Mucosa of descending colon (tissue), 3 donors: ENCODE measurements around the gene CPT1A. TPM values are rescaled to one million over a fixed set of nuclear protein-coding genes. Genes with fewer than 3 reads are reported as not detected.
A peak's percentile ranks its signal among the peaks of the same experiment; 100 is the strongest.

Experiments used
- ATAC-seq: fragments of 200-7000 bp; cut with Tn5 transposase; one replicate; pipeline ENCODE4 v1.9.1; 2020; ENCODE audit warnings: mild to moderate bottlenecking, moderate library complexity
- DNase-seq, 3 donors: peaks; one replicate each; pipeline ENCODE4 v3.0.0-alpha.2; 2020
- H3K36me3 ChIP-seq: fragments of 200-600 bp; one replicate; pipeline ENCODE4 v1.8.0; 2021; ENCODE audit warnings: low read depth, mild to moderate bottlenecking
- H3K4me1 ChIP-seq: fragments of 200-600 bp; one replicate; pipeline ENCODE4 v1.8.0; 2021; ENCODE audit warnings: low read depth, mild to moderate bottlenecking
- H3K4me3 ChIP-seq: fragments of 200-600 bp; one replicate; pipeline ENCODE4 v1.8.0; 2021; ENCODE audit warnings: mild to moderate bottlenecking
- H3K9me3 ChIP-seq: fragments of 200-600 bp; one replicate; pipeline ENCODE4 v1.8.0; 2021; ENCODE audit warnings: mild to moderate bottlenecking
- intact Hi-C, 2 donors: fragments of 100-400 bp; cut with DNase I in 1 of 2; cut with micrococcal nuclease in 1 of 2; formaldehyde crosslinking; loops; one replicate each; pipeline versions ENCODE4 v1.11.0 to v1.11.1; 2022; cut with DNase I, micrococcal nuclease
- total RNA-seq, 3 donors: library from RNA; stranded (reverse); fragmentation: NEBNext Ultra II Directional in 2 of 3; extraction: Animal tissue kit (Norgen Biotek cat#: 25700) in 2 of 3; gene quantifications; one replicate each; pipeline versions ENCODE4 v1.2.1 to v1.2.4, GENCODE V29; 2021 to 2023
- TF ChIP-seq, protein P1 (sequence below): fragments of 200-600 bp; IDR thresholded peaks from one replicate; pipeline ENCODE4 v1.8.0; 2022; ENCODE audit warnings: antibody characterized with exemption, mild to moderate bottlenecking
- donor health status: DM: no; HTN: no; CAD: no; lungs with moderate emphysema.
- donor health status: DM: no; HTN: no; CAD: no.
- donor health status: DM: no; HTN: yes; CAD: no.

The CPT1A gene
- total RNA-seq, 3 donors from 2014 or later: 130 to 191 (median 144) TPM

DNA sequence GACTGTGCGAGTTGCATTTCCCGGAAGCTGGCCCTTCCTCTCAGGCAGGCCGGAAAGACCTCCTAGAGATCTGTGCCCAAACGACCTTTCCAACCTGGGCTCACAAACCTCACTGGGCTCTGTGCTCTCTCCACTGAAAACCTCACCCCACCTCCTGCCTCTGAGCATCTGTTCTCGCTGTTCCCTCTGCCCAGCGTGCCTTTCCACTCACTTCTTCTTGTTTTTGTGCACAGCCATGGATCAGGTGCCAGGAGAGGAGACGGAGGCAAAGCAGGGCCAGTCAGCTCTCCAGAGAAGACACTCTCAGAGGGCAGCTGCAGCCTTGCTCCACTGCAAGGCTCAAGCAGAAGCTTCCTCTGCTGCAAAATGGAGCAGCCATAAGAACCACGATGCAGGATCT is 10.9 kb upstream of the CPT1A start:
- ATAC-seq: no peak
- DNase-seq: no peak
- Histone ChIP-seq H3K36me3 (no peaks in the 10 kb centered on the region), H3K4me1 (peaks cover 21% of the 10 kb centered on the region), H3K4me3 (no peak overlapping the region), H3K9me3 (no peaks in the 10 kb centered on the region)
- intact Hi-C loops: no loop called here
- TF ChIP-seq, protein P1, sequence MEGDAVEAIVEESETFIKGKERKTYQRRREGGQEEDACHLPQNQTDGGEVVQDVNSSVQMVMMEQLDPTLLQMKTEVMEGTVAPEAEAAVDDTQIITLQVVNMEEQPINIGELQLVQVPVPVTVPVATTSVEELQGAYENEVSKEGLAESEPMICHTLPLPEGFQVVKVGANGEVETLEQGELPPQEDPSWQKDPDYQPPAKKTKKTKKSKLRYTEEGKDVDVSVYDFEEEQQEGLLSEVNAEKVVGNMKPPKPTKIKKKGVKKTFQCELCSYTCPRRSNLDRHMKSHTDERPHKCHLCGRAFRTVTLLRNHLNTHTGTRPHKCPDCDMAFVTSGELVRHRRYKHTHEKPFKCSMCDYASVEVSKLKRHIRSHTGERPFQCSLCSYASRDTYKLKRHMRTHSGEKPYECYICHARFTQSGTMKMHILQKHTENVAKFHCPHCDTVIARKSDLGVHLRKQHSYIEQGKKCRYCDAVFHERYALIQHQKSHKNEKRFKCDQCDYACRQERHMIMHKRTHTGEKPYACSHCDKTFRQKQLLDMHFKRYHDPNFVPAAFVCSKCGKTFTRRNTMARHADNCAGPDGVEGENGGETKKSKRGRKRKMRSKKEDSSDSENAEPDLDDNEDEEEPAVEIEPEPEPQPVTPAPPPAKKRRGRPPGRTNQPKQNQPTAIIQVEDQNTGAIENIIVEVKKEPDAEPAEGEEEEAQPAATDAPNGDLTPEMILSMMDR: no peak

DNA sequence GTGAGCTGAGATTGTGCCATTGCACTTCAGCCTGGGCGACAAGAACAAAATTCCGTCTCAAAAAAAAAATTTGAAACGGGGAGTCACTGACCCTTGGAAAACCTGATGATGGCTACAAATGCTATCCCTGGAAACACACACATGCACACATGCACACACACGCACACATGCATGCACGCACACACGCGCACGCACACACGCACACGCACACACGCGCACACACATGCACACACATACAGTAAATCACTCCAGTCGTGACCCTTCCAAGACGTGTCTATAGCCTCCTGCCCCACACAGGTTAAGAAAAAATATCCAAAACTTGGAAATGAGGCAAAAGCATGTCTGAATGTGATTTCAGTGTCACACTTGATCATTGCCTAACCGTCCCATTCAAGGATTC is 6.7 kb upstream of the CPT1A start:
- intact Hi-C loops: no loop called here

DNA sequence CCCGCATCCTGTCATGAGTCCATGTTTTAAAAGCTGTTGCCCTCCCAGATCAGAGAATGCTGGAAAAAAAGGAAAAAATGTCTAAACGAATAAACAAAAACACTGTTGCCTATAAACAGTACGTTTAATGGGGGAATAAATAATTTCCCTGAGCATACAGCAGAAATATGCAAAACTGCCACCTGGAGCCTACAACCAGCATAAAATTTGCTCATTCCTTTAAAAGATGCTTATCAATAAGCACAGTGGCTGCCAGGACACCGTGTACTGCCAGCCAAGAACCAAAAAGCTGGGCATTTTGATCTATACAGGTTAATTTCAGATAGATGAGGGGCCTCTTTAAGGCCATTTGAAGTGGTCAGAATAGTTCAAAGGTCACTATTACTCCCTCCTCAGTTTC is 5.7 kb upstream of the CPT1A start:
- Histone ChIP-seq H3K9me3 (no peaks in the 10 kb centered on the region), H3K4me1 (peaks cover 19% of the 10 kb centered on the region), H3K36me3 (no peaks in the 10 kb centered on the region), H3K4me3 (no peak overlapping the region)
- intact Hi-C loops: no loop called here
- DNase-seq (no peak), ATAC-seq (no peak)
- TF ChIP-seq, protein P1: no peak

More for the DNA sequence above, 6.7 kb upstream of the CPT1A start:
- Histone ChIP-seq H3K4me3 (no peak overlapping the region), H3K4me1 (peaks cover 10% of the 10 kb centered on the region), H3K9me3 (no peaks in the 10 kb centered on the region), H3K36me3 (no peaks in the 10 kb centered on the region)
- DNase-seq (no peak), ATAC-seq (no peak)
- TF ChIP-seq, protein P1: no peak

DNA sequence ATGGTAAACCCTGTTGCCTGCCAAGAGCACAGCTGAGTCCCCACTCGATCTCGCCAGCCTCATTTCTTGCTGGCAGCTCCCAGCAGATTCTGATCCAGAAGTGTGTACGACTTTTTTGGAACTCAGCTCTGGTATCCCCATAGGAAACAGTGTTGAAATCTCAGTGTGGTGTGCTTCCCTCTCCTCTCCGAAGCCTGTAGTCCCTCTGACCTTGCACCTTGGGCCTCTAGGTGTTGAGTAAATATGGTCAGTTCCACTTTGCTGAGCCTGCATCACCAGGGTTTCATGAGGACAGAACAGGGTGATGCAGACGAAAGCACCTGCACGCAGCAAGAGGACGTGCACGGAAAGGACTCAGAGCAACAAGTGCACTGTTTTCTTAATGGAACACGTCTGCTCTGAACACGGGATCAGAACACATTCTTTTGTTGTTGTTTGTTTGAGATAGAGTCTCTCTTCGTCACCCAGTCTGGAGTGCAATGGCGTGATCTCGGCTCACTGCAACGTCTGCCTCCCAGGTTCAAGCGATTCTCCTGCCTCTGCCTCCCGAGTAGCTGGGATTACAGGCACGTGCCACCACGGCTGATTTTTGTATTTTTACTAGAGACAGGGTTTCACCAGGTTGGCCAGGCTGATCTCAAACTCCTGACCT is 3.8 kb upstream of the CPT1A start:
- TF ChIP-seq, protein P1: no peak
- Histone ChIP-seq H3K4me3 (no peak overlapping the region), H3K4me1 (peaks cover 23% of the 10 kb centered on the region), H3K36me3 (no peaks in the 10 kb centered on the region), H3K9me3 (no peaks in the 10 kb centered on the region)
- ATAC-seq: no peak
- intact Hi-C loops: no loop called here
- DNase-seq: peak in 1 of 3 donors; percentile 28

DNA sequence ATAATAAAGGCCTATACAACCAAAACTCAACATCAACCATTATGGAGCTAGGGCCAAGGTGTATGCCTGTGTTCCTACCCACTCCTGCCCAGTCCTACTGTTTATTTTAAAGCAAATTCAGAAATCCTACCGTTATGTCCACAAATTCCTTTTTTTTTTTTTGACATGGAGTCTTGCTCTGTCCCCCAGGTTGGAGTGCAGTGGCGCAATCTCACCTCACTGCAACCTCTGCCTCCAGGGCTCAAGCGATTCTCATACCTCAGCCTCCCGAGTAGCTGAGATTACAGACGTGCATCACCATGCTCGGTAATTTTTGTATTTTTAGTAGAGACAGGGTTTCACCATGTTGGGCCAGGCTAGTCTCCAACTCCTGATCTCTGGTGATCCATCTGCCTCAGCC is 3.1 kb upstream of the CPT1A start:
- H3K36me3 ChIP-seq: no peaks in the 10 kb centered on the region
- no peak overlapping the region for H3K4me3 ChIP-seq
- peaks cover 23% of the 10 kb centered on the region for H3K4me1 ChIP-seq
- TF ChIP-seq, protein P1: no peak
- no peaks in the 10 kb centered on the region for H3K9me3 ChIP-seq
- DNase-seq (no peak), ATAC-seq (no peak)
- intact Hi-C loops: no loop called here

DNA sequence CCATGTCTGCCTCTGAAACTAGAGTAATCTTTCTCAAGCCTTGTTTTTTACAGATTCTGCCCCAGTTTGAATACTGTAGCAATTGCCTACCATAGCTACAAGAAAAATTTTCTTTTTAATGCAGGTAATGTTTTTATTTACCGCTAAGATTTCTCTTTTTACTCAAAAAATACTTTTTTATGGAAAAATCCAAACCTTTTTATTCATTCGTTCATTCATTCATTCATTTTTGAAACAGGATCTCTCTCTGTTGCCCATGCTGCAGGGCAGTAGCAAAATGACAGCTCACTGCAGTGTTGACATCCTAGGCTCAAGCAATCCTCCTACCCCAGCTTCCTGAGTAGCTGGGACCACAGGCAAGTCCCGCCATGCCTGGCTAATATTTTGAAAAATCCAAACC is 2.7 kb upstream of the CPT1A start:
- peaks cover 23% of the 10 kb centered on the region for H3K4me1 ChIP-seq

More for the DNA sequence above, 2.7 kb upstream of the CPT1A start:
- H3K9me3 ChIP-seq: no peaks in the 10 kb centered on the region
- intact Hi-C loops: no loop called here
- no peaks in the 10 kb centered on the region for H3K36me3 ChIP-seq
- H3K4me3 ChIP-seq: no peak overlapping the region
- ATAC-seq (no peak), DNase-seq (no peak)
- TF ChIP-seq, protein P1: no peak
